Measurements from ENCODE around the gene TCEANC2. TPM values are rescaled to one million over a fixed set of nuclear protein-coding genes. Genes with fewer than 3 reads are reported as not detected.

Gene TCEANC2
- polyA plus RNA-seq, 1 of the 3 experiments (the other 2 are of a cell fraction), result 4.7 TPM

- TF ChIP-seq RAD21 (IDR thresholded peaks at IDR 0.05; ENCODE audit: low read length) (no peak), TEAD4 (IDR thresholded peaks at IDR 0.05; ENCODE audit: borderline replicate concordance, insufficient read depth) (no peak), MEF2A (IDR thresholded peaks at IDR 0.05; ENCODE audit: borderline replicate concordance, low read depth) (no peak), FOXJ3 (CRISPR knock-in tag; IDR thresholded peaks at IDR 0.05) (no peak)
These were observed 58.6 kb downstream of the TCEANC2 start (continued) for GRCh38 chr1:54112027-54112426.

GRCh38 chr1:54112705-54113368 is 59.4 kb downstream of the TCEANC2 start:
- Histone ChIP-seq H2AFZ (ENCODE audit: low read depth) (no peak overlapping the region), H3K4me3 (ENCODE audit: low read depth in 2 of 2, low read length in 1 of 2) (no peak overlapping the region), H3K9me3 (no peaks in the 10 kb centered on the region), H3K79me2 (ENCODE audit: insufficient read depth) (no peaks in the 10 kb centered on the region), H3K27me3 (ENCODE audit: insufficient read depth) (no peaks in the 10 kb centered on the region), H3K4me2 (no peak overlapping the region), H3K4me1 (ENCODE audit: control insufficient read depth in 1 of 2, insufficient read depth in 2 of 2, low read depth in 1 of 2, low read length in 1 of 2) (peaks cover 0 to 5% of the 10 kb centered on the region in 2 experiments; a peak in 1 of 4 replicates), H3K9me2 (no peaks in the 10 kb centered on the region), H3K27ac (ENCODE audit: low read depth in 2 of 2, low read length in 1 of 2) (no peak overlapping the region), H3K9ac (no peak overlapping the region), H3K36me3 (replicated peaks in 1 of 2; ENCODE audit: control insufficient read depth in 1 of 2, insufficient read depth in 2 of 2, low read length in 1 of 2) (no peaks in the 10 kb centered on the region), H3F3A (replicated peaks; ENCODE audit: insufficient read depth) (no peaks in the 10 kb centered on the region), H4K20me1 (ENCODE audit: insufficient read depth) (no peaks in the 10 kb centered on the region)
- ChIA-PET POLR2A (no interaction called here), CTCF (interaction anchor here (1.2 to 6.3 kb wide), 2 partner anchors 10 to 31 kb away, joined by 4 to 49 read pairs; no protein-coding TSS in a partner anchor)
- DNase-seq, result no peak
- WGBS (ENCODE audit: low lambda C conversion rate), result 79% methylated on average over 5 of the region's 5 CpGs
- TF ChIP-seq REST (IDR thresholded peaks at IDR 0.05; ENCODE audit: low read depth, low read length) (no peak), ELF1 (IDR thresholded peaks at IDR 0.05) (no peak), MXI1 (IDR thresholded peaks at IDR 0.05; ENCODE audit: low read depth, low read length) (no peak), ZBTB33 (IDR thresholded peaks at IDR 0.05; ENCODE audit: borderline replicate concordance, low read depth) (no peak), NRF1 (IDR thresholded peaks at IDR 0.05; ENCODE audit: low read depth, low read length) (no peak), FOXM1 (IDR thresholded peaks at IDR 0.05; ENCODE audit: low read depth) (no peak), FOXJ3 (CRISPR knock-in tag; IDR thresholded peaks at IDR 0.05) (no peak), SIN3A (IDR thresholded peaks at IDR 0.05; ENCODE audit: borderline replicate concordance, low read depth, low read length) (no peak), RAD21 (IDR thresholded peaks at IDR 0.05; ENCODE audit: low read length) (no peak), YY1 (IDR thresholded peaks at IDR 0.05; ENCODE audit: low read depth) (no peak), RXRA (IDR thresholded peaks at IDR 0.05; ENCODE audit: borderline replicate concordance, low read depth) (no peak), USF1 (IDR thresholded peaks at IDR 0.05; ENCODE audit: borderline replicate concordance, low read depth) (no peak), CHD2 (IDR thresholded peaks at IDR 0.05; ENCODE audit: low read length, partially characterized antibody) (no peak), JUND (IDR thresholded peaks at IDR 0.05) (no peak), USF2 (IDR thresholded peaks at IDR 0.05; ENCODE audit: borderline replicate concordance, low read depth, low read length) (no peak), RCOR1 (IDR thresholded peaks at IDR 0.05; ENCODE audit: low read length) (no peak)

Measured in SK-N-SH (cell line).